HG02981 (cell line): ENCODE data around the gene ACOXL.

ENCODE experiments used
- ATAC-seq: cut with Tn5 transposase; IDR thresholded peaks from one replicate; pipeline ENCODE4 v1.9.1; 2021; ENCODE audit warnings: mild to moderate bottlenecking, moderate library complexity; ENCODE audit not compliant: unreplicated experiment

ACOXL gene

GRCh38 chr2:110718382-110718781, 14.0 kb upstream of the ACOXL start:
- ATAC-seq = no peak

- no peak for ATAC-seq
Observed at GRCh38 chr2:110718990-110719389, 13.4 kb upstream of the ACOXL start.

DNA sequence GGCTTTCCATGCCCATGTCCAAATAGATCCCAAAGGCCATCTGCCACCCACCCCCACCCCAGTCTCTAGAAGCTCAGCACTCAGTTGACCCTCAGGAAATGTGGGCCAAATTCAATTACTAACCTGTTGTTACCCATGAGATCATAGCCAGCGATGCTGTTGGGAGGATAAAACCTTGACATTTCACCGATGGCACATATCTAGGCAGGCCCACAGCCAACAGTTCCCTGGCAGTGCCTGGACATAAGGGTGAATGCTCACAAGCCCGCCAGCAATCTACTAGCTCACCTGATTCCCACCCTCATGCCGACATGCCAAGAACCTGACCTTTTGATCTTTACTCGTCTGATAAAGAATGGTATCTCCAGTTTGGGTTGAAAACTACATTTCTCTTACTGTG, 11.8 kb upstream of the ACOXL start:
- no peak for ATAC-seq

- ATAC-seq = no peak
Observed at GRCh38 chr2:110724820-110725219, 7.6 kb upstream of the ACOXL start.

DNA sequence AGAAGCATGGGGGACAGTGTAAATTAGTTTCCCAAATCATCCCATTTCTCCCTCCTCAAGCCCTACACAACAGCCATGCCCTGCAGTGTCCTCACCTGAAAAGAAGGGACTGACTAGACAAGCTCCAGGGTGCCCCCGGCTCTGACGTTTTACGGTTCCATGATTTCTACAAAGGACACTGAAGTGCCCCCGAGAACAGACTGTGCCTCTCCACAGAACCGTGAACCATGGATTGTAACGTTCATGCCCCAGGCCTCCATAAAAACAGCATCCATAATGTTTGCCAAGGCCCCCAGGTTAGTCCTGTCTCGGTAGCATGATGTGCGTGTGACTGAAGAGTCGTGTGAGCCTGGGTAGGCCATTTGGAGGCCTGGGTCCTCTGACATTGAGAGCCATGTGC, 7.0 kb upstream of the ACOXL start:
- ATAC-seq = no peak

GRCh38 chr2:110725859-110726258, 6.5 kb upstream of the ACOXL start:
- no peak for ATAC-seq

GRCh38 chr2:110726285-110726684, 6.1 kb upstream of the ACOXL start:
- no peak for ATAC-seq

DNA sequence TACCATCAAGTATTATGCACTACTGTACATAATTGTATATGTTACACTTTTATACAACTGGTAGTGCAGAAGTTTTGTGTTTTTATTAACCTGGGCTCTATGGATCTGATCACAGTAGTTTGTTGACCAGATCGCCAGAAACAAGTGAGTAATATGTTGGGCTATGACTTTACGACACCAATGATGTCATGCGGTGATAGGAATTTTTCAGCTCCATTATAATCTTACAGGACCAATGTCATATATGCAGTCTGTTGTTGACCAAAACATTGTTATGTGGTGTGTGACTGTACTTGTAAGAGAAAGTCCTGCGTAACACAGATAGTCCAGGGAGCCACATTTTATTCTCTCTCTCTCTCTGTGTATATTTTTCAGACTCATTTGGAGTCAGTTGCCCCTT, 4.5 kb upstream of the ACOXL start:
- no peak for ATAC-seq

DNA sequence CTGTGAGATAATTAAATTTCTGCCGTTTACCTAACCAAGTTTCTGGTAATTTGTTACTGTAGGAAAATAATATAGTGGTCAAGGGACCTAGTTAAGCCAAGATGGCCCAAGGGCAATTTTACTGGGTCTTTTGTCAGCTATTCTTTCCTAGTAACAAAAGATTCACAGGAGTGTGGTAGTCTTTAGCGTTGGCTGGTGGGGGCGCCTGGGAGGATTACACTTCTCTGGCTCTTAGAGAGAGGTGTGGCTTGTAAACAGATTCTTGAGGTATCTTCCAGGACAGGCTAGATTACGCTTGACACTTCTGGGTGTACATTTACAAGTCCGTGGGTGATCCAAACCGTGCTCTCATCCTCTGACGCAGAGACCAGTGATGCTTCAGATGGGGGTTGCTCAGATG, 3.3 kb upstream of the ACOXL start:
- ATAC-seq = no peak

DNA sequence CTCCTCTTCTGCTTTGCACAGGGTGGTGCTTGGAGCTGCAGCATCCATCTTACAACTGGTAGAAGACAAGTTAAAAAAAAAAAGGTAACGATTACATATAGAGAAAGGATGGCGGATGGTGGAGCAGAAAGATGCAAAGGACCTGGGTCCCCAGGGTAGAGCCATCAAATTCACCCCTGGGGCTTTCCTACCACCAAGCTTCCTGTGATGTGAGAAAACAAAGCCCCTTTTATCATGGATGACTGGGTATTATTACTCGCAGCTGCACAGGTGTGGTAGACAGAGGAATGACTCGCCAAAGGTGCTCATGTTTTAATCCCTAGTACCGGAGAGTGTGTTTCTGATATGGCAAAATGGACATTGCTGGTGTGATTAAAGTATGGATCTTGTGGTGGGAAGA, 1.3 kb upstream of the ACOXL start:
- ATAC-seq = no peak

DNA sequence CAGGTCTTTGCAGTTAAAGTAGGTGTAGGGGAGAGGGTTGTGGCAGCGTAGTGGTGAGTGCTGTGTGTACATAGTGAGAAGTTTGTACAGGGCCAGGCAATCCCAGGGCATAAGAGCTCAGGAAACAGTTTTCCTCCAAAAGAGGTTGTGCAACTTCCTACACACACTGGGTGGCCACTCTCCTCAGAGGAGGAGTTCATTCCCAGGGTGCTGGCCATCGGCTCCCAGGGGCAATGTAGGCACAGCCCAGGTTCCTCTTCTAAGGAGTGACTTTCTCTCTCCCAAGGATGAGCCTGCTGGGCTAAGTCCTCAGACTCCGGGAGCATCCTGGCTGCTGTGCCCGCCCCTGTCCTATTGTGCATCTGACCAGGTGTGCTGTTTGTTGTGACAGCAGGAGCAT, 3.0 kb downstream of the ACOXL start:
- ATAC-seq = no peak

DNA sequence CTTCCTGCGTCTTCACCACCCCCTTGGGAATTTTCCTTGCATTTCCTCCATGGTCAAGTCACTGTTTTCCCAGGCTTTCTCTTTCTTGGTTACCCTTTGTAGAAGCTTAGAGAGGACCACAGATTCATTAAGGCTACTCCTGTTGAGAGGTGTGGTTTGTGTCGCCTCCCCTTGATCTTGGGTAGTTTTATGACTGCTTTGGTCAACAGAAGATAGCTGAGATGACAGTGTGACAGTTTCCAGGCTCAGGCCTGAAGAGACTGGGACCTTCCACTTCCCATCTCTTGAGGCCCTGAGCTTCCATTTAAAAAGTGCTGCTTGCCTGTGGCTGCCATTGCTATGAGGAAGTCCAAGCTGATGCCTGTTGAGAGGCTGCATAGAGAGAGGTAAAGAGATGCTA, 5.4 kb downstream of the ACOXL start:
- no peak for ATAC-seq

DNA sequence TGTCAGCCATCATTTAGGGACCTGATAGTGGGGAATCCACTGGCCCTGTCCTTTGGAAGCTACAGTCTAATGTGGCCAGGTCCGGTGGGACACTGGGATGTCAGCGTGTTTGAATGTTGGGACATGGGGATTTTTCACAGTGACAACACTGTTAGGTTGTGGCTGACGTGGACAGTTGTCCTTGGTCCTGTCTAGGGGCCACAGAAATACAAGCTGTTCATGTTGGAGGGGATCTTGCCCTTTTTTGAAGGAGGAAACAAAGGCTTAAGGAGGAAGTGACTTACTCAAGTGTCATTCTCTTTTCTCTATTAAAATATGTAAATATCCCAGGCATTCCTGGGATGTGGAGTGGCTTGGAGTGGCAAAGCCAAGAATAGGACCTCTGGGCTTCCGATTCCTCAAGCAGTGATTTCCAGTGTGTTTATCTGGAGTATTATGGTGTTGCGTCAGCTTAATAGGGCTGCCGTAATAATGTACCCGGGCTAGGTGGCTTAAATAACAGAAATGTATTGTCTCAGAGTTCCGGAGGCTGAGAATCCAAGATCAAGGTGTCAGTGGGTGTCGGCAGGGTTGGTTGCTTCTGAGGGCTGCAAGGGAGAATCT, 8.5 kb downstream of the ACOXL start:
- no peak for ATAC-seq

- ATAC-seq = no peak
Observed at GRCh38 chr2:110741491-110741980, 9.2 kb downstream of the ACOXL start.

DNA sequence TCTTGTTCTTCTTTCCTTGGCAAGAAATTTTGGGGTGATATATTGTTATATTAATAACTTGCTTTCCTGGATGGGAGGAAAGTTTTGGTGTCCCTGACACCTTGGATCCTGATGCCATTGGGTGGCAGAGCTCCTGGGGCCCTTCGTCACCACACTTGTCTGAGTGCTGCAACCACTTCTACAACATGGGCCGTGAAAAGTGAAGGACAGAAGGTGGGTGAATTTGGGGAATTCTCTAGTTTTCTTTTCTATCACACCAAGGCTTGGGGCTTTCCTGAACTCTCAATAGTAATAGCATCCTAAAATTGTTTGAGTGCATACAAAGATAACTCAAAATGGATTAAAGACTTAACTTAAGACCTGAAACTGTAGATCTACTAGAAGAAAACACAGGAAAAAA, 10.0 kb downstream of the ACOXL start:
- no peak for ATAC-seq

DNA sequence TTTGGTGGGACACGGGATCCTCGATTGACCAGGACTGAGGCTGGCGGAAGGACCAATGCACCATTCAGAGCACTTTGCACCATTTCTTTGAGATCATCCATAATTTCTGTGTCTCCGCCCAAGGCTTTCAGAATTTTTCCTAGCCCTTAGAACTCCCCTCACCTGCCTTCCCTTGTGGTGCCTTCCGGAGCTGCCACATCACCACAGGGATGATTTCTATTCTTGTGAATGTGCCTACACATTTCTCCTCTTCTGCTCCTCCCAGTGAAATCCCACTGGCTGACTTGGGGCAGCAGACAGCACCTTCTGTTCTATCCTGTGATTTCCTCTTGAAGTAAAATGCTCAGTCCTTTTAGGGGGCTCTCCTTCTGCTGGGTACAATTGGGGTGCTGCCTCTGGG, 11.2 kb downstream of the ACOXL start:
- no peak for ATAC-seq

- no peak for ATAC-seq
Observed at GRCh38 chr2:110744429-110744828, 12.1 kb downstream of the ACOXL start.

GRCh38 chr2:110745048-110745447, 12.7 kb downstream of the ACOXL start:
- ATAC-seq = no peak

- ATAC-seq = no peak
Observed at GRCh38 chr2:110746586-110747521, 14.5 kb downstream of the ACOXL start.

DNA sequence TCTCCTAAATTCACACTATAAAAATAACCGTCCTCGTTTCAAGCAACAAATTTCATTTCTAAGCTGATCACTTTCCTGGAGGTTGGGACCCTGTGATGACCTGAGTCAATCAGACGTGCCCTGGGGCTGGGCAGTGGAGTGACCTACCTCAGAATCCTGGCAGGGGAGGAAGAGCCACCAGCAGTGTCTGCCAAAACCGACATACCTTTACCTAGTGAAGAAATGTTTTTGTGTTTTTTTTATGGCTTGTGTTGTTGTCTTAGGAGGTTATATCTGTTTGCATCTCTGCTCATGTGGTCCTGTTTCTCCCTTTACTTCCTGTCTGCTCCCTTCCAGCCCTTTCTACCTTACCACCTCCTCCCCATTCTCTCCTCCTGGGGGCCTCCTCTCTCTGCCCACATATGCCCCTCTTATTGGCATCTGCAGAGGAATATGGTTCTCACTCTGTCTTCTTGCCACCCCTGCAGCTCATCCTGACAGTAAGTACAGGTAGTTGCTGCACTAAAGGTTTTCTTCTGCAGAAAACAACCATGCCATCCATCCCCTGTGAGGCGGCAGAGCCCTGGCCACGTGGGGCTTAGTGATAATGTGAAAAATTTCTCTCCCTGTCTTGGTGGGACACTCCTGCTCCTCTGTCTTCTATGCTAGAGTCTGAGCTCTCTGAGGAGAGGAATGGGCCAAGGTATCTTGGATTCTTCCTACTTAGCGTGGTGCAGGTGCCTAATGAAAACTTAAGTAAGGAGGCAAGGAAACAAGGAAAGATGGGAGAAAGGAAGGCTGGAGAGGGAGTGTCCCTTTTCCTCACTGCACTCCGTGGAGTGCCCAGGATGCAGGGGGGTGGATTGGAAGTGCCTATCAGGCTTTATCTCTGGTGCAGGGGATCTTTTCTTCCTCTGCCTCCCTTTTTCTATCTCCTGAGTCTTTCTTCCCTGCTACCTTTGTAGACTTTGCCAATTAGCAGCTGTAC, 15.4 kb downstream of the ACOXL start:
- ATAC-seq = no peak

DNA sequence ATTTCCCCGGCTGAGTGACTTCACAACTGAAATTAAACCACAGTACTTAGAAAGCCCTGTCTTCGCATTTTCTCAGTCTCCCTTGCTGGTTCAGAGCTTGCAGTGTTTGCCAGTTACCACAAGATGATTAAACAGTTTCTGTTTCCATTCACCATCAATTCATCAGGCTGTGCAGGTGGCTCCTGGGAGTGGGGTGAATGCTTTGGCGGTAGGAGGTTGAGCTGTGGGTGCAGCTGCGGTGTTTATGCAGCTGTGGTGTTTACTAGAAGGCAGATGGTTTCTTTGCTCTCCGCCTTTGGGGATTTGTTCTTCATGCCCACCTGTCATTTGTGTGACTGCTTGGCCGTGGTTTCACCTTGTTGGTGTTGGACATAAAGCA, 16.1 kb downstream of the ACOXL start:
- peak; percentile 96 for ATAC-seq
